ELR (cell line): ENCODE results near the gene ZNHIT1.
"Not testable (repeated sequence)": the region's sequence is repeated elsewhere in the genome, so short reads cannot be mapped to it uniquely, and the experiment has no call there.

Source experiments
- DNase-seq: peaks from one replicate; pipeline ENCODE4 v3.0.0-alpha.2; 2015; ENCODE audit warnings: low read depth

ZNHIT1 gene

DNA sequence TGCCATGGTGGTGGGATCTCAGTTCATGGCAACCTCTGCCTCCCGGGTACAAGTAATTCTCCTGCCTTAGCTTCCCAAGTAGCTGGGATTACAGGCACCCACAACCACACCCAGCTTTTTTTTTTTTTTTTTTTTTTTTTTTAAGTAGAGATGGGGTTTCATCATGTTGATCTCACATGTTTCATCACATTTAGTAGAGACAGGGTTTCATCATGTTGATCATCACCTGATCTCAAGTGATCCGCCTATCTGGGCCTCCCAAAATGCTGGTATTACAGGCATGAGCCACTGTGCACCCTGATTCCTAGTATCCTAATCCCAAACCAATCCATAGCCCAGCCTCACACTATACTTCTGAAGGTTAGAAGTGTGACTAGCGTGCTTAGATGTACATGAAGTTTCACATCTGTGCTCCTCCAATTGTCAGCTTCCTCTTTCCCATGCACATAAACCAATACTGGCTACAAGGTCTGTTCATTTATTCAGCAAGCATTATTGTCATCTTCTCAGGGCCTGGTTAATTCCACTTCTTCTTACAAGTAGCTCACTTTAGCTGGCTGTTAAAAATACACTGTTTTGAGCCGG, 31.0 kb upstream of the ZNHIT1 start:
- DNase-seq, result no peak

DNA sequence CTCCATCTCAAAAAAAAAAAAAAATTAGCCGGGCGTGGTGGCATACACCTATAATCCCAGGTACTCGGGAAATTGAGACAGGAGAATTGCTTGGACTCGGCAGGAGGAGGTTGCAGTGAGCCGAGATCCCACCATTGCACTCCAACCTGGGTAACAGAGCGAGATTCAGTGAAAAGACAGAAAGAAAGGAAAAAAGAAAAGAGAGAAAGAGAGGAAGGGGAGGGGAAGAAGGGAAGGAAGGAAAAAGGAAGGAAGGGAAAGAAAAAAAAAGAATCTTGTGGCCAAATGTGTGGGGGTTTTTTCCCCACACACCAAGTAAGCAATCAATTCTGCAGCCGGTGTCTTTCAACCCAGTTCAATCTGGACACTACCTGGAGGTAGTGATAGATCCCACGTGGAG, 28.9 kb upstream of the ZNHIT1 start:
- DNase-seq, result no peak

DNA sequence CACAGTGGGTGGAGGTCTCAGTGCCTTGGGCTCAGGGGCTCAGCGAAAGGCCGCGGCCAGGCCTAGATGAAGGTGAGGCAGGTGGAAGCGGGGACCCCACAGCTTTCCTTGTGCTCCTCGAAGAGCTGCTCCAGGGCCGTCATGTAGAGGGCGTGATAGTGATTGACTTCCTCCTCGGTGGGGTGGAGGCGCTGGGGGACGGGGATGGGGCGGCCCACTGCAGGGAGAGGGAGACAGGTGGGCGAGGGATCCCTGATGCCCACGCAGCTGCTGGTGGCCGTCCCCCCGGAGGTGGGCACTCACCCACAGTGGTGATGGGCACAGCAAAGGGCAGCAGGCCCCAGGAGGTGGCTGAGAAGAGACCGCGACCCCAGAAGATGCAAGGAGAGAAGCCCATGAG, 22.1 kb upstream of the ZNHIT1 start:
- DNase-seq, result no peak

DNA sequence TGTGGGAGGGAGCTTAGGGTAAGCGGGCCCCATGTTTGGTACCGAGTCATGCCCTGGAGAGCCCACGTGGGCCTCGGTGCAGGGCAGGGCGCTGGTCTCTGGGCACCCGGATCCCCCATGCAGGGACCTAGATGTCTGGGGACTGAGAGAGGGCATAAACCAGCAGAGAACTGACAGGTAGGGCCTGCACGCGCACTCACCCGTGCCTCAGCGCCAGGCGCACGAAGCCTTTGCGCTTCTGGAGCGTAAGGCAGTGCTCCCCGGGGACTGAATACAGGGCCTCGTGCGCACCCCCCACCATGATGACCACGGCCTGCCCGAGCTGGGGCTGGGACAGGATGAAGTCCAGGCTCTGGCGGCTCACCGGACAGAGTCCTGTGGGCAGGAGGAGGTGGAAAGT, 20.0 kb upstream of the ZNHIT1 start:
- DNase-seq, result no peak

DNA sequence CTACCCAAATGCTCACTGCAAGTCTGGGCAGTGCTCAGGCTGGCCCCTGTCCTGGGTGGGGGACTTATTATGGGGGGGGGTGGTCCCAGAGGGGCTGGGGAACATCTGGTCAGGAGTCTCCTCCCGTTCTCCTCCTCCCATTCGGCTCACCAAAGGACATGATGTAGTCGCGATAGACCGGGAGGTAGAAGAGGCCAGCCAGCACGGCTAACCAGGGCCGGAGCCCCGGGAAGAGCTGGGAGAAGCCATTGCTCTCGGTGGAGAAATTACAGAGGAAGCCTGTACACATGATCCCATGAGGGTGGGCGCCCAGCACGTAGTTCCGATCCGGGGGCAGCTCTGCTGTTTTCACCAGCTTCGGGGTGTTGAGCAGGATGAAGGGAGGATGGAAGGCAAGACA, 19.5 kb upstream of the ZNHIT1 start:
- no peak for DNase-seq

DNA sequence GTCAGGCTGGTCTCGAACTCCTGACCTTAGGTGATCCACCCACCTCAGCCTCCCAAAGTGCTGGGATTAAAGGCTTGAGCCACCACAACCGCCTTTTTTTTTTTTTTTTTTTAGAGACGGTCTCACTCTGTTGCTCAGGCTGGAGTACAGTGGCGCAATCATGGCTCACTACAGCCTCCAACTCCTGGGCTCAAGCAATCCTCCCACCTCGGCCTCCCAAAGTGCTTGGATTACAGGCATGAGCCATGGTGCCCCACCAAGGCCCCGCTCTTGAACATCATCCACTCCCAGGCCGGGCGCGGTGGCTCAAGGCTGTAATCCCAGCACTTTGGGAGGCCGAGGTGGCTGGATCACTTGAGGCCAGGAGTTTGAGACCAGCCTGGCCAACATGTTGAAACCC, 18.4 kb upstream of the ZNHIT1 start:
- DNase-seq, result not testable (repeated sequence)

DNA sequence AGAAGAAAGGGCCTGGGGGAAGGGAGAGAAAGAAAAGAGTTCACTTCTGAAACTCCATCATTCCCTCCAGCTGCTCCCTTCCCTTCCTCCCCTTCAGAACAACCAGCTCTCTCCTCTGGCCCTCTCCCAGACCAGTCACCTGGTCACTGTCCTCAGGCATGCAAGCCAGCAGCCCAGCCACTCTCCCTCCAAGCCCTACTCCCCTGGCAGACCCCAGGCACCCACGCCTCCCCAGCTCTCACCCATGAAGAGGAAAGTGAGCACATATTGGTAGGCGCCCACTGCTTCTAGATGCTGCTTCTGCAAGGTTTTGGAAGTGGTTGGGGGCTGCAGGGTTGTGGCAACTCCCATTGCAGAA, 17.5 kb upstream of the ZNHIT1 start:
- DNase-seq, result no peak

DNA sequence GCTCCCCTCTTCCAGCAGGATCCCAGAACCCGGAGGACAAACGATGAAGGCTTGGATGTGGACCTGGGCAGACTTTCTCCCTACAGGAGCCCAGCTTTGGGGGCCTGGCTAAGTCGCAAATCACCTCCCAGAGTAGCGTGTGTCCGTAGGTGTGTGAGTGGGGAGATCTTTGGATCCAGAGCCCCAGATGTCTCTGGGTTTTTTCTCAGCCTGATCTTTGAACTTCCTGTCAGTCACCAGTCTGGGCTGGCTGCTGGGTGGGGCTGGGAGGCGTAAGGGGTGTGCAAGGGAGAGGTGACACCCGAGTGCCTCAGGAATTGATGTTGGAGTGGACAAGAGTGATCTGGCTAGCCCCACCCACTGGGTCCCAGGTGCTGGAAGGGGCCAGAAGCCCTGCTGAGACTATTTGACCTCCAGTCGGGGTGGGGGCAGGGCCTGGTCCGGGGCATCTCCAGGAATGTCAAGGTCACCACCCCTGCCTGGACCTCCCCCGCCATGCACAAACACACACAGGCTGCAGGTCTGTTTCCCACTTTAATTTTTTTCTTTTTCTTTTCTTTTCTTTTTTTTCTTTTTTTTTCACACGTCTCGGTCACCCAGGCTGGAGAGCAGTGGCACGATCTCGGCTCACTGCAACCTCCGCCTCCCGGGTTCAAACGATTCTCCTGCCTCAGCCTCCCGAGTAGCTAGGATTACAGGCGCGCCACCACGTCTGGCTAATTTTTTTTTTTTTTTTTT, 16.9 kb upstream of the ZNHIT1 start, which contains the start of gene MOGAT3:
TSS of gene MOGAT3 (minus strand) at position 175 of the 738 bp plus-strand sequence. CDS start 182 bp downstream, outside the sequence.
- no peak for DNase-seq

DNA sequence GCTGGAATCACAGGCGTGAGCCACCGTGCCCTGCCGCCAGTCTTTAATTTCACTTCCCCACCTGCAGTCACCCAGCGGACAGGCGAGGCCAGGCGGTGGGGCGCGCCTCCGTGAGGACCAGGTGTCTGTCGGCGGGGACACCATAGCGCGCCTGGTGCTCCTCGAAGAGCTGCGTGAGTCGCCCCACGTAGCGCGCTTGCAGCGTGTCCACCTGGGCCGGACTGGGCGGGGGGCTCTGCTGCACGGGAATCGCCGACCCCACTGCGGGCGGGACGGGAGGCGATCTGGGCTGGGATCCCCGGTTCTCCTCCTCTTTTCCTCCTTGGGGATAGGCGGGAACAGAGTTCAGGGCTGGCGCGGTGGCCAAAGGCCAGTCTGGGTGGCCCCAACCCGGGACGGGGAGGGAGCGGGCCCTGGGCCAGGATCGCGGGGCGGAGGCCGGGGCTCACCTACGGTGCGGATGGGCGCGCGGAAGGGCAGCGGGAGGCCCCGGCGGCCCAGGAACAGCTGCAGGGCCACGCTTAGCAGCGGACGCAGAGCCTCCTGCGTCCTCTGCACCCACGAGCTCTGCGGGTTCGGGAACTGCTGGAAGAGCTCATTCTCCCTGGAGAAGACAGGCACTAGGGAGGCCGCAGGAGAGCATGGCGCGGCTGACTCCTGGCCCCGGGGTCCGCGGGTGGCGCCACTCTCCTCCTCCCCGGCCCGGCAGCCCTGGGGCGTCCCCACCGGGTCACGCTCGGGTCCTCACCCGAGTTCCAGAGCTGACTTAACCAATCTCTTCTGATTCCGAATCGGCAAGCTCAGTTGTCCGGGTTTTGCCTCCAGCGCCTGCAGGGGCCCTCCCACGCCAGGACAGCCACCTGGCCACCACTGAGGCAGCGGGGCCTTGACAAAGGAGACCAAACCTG, 16.0 kb upstream of the ZNHIT1 start:
- DNase-seq, result no peak

DNA sequence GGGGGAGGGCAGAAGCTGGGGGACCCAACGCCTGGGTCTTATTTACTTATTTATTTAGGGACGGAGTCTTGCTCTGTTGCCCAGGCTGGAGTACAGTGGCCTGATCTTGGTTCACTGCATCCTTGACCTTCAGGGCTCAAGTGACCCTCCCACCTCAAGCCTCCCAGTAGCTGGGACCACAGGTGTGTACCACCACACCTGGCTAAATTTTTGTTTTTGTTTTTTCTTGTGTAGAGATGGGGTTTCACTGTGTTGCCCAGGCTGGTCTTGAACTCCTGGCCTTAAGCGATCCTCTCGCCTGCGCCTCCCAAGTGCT, 15.4 kb upstream of the ZNHIT1 start:
- DNase-seq, result no peak

DNA sequence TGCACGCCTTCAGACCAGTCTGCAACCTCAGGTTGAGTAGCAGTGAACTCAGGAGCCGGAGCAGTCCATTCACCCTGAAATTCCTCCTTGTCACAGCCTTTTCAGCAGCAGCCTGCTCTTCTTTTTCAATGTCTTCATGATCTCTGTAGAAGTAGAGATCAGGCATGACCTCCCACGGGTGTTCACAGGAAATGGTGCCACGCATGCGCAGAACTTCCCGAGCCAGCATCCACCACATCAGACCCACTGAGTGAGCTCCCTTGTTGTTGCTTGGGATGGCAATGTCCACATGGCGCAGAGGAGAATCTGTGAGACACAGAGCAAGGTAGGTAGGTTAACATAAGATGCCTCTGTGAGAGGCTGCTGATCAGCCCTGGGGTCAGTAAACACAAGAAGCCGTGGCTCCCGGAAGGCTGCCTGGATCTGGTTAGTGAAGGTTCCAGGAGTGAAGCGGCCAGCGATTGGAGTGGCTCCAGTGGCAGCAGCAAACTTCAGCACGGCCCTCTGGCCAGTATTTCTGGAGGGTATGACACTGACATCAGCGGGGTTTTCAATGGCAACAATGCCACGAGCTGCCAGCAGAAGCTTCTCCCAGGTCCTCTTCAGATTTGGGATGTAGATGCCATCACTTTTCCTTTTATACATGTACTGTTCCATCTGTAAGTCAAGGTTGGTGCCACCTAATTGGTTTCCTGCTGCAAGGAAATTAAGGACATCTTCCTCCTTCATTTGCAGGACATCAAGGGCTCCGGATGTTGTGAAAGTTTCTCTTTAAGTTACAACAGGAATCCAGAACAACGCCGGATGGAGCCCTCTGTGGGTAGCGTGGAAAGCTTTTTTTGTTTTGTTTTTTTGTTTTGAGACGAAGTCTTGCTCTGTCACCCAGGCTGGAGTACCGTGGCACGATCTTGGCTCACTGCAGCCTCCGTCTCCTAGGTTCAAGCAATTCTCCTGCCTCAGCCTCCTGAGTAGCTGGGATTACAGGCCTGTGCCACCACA, 13.9 kb upstream of the ZNHIT1 start:
- peak; percentile 13 for DNase-seq

DNA sequence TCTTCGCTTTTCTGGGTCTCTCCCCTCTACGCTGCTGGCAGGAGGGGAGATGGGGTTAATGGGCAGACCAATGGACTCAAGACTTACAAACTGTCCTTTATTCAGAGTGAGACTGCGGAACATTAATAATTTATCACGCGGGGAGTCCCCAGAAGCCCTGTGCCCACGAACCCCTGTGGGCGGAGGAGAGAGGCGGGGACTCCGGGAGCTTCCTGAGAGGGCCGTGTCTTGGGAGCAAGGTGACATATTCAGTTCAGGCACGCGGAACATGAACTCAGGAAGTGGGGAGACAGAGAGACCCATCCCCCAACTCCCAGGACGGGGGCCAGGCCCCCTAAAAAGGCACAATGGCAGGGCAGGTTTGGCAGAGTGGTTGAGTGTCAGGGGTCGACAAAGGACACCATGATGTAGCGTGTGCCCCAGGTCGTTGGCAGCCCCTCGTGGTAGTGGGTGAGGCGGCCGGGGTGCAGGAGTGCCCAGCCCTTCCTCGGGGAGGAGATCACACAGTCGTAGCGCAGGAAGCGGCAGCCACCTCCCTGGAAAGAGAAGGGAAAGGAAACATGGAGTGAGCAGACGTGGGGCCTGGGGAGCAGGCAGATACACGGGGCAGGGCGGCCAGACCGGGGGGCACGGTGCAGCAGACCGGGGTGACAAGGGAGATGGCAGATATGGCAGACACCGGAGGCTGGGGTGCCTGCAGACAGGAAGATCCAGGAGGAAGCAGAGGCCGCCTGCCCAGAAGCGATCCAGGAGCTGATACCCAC, 11.9 kb upstream of the ZNHIT1 start:
- DNase-seq, result no peak

DNA sequence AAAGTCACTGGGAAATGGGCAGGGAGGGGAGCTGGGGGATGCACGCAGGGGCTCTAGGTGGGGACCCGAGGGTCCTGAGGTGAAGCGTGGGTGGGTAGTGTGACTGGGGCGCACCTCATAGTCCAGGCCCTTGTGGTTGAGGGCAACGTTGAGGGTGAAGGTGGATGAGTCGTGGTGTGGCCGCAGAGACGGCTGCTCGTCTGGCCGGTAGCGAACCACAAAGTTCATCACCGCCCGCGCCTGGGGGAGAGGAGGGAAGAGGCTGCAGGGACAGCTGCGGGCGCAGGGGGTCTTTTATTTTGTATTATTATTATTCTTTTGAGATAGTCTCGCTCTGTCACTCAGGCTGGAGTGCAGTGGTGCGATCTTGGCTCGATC, 11.3 kb upstream of the ZNHIT1 start:
- peak; percentile 18 for DNase-seq

DNA sequence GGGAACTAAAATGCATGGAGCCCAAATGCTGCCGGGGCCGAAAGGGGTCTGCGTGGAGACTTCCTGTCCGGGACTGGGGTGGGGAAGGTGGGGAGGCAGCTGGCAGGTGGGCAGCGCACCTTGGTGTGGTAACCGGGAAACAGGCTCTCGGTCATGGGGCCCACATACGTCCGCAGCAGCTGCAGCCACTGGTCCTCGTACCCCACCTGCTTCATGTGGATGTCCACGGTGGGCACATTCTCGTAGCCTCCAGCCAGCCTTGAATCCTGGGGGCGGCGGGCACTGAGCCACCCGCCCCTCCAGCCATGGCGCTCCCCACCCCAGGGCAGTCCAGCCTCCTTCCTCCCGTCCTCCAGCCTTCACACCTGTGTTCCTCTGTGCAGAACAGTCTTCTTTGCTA, 10.5 kb upstream of the ZNHIT1 start:
- DNase-seq, result no peak

DNA sequence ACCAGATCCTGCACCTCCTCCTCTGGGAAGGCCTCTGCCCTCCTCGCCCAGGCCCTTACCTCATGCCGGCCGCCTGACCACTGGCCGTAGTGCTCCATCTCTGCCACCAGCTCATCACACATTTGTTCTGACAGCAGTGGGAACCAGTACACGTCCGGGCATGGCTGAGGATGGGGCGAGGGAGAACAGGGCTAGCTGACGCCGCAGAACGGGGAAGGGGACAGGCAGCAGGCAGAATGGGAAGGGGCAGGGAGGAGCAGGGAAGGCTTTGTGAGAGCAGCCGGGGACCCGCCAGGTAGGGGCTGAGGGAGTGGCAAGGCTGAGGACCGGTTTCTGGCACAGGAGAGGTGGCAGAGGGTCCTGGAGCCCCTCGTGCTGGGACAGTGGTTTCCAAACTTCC, 9.2 kb upstream of the ZNHIT1 start:
- DNase-seq, result no peak

DNA sequence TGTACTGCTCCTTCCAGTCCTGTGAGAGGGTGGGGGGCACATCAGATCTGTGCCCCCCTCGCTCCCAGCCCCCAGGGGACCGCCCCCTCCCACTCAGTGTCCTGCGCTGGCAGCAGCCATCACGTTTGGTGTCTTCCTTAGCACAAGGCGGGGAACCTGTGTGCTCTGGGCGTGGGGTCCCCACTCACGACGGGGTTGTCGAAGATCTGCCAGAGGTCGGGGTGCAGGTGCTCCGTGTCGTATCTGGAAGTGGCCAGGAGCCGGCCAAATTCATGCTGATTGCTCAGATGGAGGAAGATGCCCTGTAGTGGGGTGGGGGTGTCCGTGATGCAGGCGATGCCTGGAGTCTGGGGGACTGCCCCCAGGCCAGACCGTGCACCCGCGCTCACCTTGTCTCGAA, 7.8 kb upstream of the ZNHIT1 start:
- DNase-seq, result no peak

DNA sequence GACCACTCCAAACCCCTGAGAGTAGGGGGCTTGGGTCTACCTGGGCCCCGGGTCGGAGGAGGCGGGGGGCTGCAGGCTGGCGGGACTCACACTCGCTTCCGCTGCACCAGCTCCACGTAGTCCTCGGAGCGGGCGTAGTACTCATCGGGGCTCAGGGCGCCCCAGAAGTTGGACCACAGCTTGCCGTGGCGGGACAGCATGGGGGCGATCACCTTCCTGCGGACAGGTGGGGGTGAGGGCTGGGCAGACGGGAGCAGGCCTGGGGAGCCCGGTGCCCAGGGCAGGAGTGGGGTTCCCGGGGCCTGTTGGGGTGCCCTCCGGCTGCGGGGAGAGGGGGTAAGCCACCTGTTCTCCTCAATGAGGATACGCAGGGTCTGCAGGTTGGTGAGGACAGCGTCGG, 6.5 kb upstream of the ZNHIT1 start:
- DNase-seq, result no peak

DNA sequence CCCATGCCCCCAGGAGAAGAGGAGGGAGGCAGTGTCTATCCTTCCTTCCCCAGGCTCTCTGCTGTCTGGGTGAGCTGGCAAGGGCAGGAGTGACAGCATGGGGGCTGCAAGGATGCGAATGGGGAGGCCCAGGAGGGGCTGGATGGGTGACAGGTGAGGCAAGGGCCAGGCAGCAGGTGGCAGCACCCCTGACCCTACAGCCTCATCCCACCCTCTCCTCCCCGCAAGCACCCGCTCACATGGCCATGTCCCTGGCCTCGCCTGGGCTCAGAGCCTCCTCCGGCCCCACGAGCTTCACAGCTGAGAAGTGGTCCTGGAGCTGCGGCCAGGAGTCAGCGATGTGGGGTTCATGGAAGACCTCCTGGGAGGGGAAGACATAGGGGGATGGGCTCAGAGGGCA, 6.0 kb upstream of the ZNHIT1 start:
- no peak for DNase-seq

DNA sequence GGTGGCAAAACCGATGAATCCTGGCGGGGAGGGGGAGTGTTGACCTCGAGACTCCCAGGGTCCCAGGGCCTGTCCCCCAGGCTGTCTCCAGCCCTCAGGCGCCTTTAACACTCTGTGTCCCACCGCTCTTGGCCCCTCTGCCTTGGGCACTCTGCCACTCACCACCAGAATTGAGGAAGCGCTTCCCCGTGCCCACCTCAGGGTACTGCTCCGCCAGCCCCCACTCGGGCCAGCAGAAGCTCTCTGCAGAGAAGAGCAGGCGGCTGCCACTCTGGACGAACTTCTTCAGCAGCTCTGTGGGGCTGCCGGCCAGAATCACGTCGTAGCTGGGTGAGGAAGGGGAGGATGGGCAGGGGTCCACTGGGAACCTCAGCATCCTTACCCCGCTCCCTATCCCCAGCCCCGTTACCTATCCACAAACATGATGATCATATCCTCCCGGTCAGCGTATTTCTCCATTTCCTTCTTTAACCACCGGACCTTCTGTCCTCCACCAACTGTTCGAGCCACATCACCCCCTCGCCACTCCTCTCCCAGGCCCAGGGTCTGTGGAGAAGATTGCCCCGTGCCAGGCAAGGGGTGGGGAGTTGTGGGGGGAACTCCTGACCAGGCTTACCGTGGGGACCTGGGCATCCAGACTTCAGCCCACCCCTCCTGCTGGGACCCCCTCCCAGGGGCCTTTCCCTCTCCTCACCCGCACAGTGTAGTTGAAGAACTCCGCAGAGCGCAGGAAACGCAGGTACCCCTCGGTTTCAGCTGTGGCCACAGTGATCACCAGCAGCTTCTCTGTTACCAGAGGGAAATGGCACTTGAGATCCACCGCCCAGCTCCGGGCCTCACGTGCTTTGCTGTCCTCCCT, 1.7 kb upstream of the ZNHIT1 start:
- DNase-seq, result peak; percentile 39

DNA sequence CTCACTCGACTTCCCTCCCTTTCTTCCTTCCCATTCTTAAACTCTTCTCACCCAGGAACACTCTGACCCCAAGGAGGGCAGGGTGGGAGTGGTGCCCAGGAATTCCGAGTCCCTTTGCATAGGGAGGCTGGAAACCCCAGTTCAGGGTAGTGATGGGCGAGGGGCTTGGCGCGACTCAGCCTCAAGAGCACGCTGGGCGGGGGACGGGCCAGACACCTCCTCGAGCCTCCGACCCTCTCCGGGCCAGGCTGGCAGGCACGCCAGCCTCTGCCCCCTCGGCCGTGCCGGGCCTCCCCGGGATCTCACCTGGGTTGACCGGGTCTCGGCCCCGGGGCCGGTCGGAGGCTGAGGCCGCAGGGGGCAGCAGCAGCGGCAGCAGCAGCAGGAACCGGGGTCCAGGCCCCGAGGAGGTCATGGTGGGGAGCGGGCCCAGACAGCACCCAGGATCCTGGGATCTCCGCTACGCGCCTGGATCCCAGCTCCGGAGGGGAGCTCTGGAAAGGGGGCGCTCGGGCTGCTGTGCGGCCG, 1.0 kb upstream of the ZNHIT1 start:
- no peak for DNase-seq
